ENCODE measurements around the gene ABCB11. TPM values are rescaled to one million over a fixed set of nuclear protein-coding genes. Genes with fewer than 3 reads are reported as not detected.

The ABCB11 gene
- total RNA-seq, 2 experiments from 2014 or later, result not detected

GRCh38 chr2:168926621-168927386 lies 104.3 kb downstream of the ABCB11 start:
- Mint-ChIP-seq H3K36me3 (no peaks in the 10 kb centered on the region), H3K4me3 (no peak overlapping the region), H3K9me3 (no peaks in the 10 kb centered on the region), H3K27me3 (peaks cover 31% of the 10 kb centered on the region), H3K4me1 (no peaks in the 10 kb centered on the region), H3K27ac (no peak overlapping the region)
- no peak for DNase-seq

- DNase-seq, result no peak
- H3K27me3 Mint-ChIP-seq, result peaks cover 24% of the 10 kb centered on the region
Observed at GRCh38 chr2:168920504-168921157, 110.5 kb downstream of the ABCB11 start.

GRCh38 chr2:168916331-168916675 lies 114.8 kb downstream of the ABCB11 start:
- no peak for DNase-seq
- no peak overlapping the region for H3K4me3 Mint-ChIP-seq
- H3K9me3 Mint-ChIP-seq, result peaks cover 4% of the 10 kb centered on the region
- peaks cover 10% of the 10 kb centered on the region for H3K4me1 Mint-ChIP-seq
- no peaks in the 10 kb centered on the region for H3K36me3 Mint-ChIP-seq
- no peak overlapping the region for H3K27ac Mint-ChIP-seq
- H3K27me3 Mint-ChIP-seq, result peaks cover 43% of the 10 kb centered on the region

More at GRCh38 chr2:168920504-168921157, 110.5 kb downstream of the ABCB11 start:
- Mint-ChIP-seq H3K36me3 (no peaks in the 10 kb centered on the region), H3K9me3 (no peaks in the 10 kb centered on the region), H3K4me3 (no peak overlapping the region), H3K27ac (no peak overlapping the region), H3K4me1 (peaks cover 6% of the 10 kb centered on the region)

GRCh38 chr2:168915441-168916330 lies 115.4 kb downstream of the ABCB11 start:
- Mint-ChIP-seq H3K27ac (no peak overlapping the region), H3K36me3 (no peaks in the 10 kb centered on the region), H3K4me1 (peaks cover 10% of the 10 kb centered on the region), H3K4me3 (no peak overlapping the region), H3K27me3 (peaks cover 43% of the 10 kb centered on the region), H3K9me3 (peaks cover 4% of the 10 kb centered on the region)
- no peak for DNase-seq

GRCh38 chr2:168913495-168913894 lies 117.6 kb downstream of the ABCB11 start:
- H3K9me3 Mint-ChIP-seq, result peaks cover 4% of the 10 kb centered on the region
- no peak overlapping the region for H3K27ac Mint-ChIP-seq
- no peak for DNase-seq
- H3K27me3 Mint-ChIP-seq, result peaks cover 39% of the 10 kb centered on the region
- H3K36me3 Mint-ChIP-seq, result no peaks in the 10 kb centered on the region
- peaks cover 8% of the 10 kb centered on the region for H3K4me1 Mint-ChIP-seq
- H3K4me3 Mint-ChIP-seq, result no peak overlapping the region

GRCh38 chr2:168912901-168913369 lies 118.2 kb downstream of the ABCB11 start:
- H3K4me1 Mint-ChIP-seq, result peaks cover 8% of the 10 kb centered on the region
- peak; percentile 6 for DNase-seq
- H3K4me3 Mint-ChIP-seq, result peak overlapping the region; percentile 48
- peaks cover 4% of the 10 kb centered on the region for H3K9me3 Mint-ChIP-seq
- no peaks in the 10 kb centered on the region for H3K36me3 Mint-ChIP-seq
- H3K27me3 Mint-ChIP-seq, result peaks cover 42% of the 10 kb centered on the region
- H3K27ac Mint-ChIP-seq, result no peak overlapping the region

GRCh38 chr2:168912466-168912865 lies 118.7 kb downstream of the ABCB11 start:
- H3K9me3 Mint-ChIP-seq, result peaks cover 4% of the 10 kb centered on the region
- peak overlapping the region; percentile 48 for H3K4me3 Mint-ChIP-seq
- no peaks in the 10 kb centered on the region for H3K36me3 Mint-ChIP-seq
- DNase-seq, result no peak
- H3K27me3 Mint-ChIP-seq, result peaks cover 47% of the 10 kb centered on the region
- H3K27ac Mint-ChIP-seq, result no peak overlapping the region
- peaks cover 8% of the 10 kb centered on the region for H3K4me1 Mint-ChIP-seq

- H3K27me3 Mint-ChIP-seq, result peaks cover 48% of the 10 kb centered on the region
- no peak for DNase-seq
- H3K9me3 Mint-ChIP-seq, result peaks cover under 1% of the 10 kb centered on the region
- H3K27ac Mint-ChIP-seq, result no peak overlapping the region
- H3K4me1 Mint-ChIP-seq, result peaks cover under 1% of the 10 kb centered on the region
- no peaks in the 10 kb centered on the region for H3K36me3 Mint-ChIP-seq
- H3K4me3 Mint-ChIP-seq, result no peak overlapping the region
Observed at GRCh38 chr2:168910330-168910729, 120.8 kb downstream of the ABCB11 start.

- peaks cover 31% of the 10 kb centered on the region for H3K27me3 Mint-ChIP-seq
- H3K27ac Mint-ChIP-seq, result no peak overlapping the region
- no peaks in the 10 kb centered on the region for H3K4me1 Mint-ChIP-seq
- DNase-seq, result no peak
- no peaks in the 10 kb centered on the region for H3K9me3 Mint-ChIP-seq
- no peak overlapping the region for H3K4me3 Mint-ChIP-seq
- H3K36me3 Mint-ChIP-seq, result no peaks in the 10 kb centered on the region
Observed at GRCh38 chr2:168907940-168908662, 123.0 kb downstream of the ABCB11 start.

- peaks cover 15% of the 10 kb centered on the region for H3K27me3 Mint-ChIP-seq
- no peaks in the 10 kb centered on the region for H3K4me1 Mint-ChIP-seq
- no peaks in the 10 kb centered on the region for H3K36me3 Mint-ChIP-seq
- H3K27ac Mint-ChIP-seq, result no peak overlapping the region
- H3K4me3 Mint-ChIP-seq, result no peak overlapping the region
- no peaks in the 10 kb centered on the region for H3K9me3 Mint-ChIP-seq
- no peak for DNase-seq
Observed at GRCh38 chr2:168904358-168904757, 126.8 kb downstream of the ABCB11 start.

GRCh38 chr2:168903888-168904287 lies 127.2 kb downstream of the ABCB11 start:
- Mint-ChIP-seq H3K27ac (no peak overlapping the region), H3K9me3 (no peaks in the 10 kb centered on the region), H3K4me3 (no peak overlapping the region), H3K27me3 (peaks cover 12% of the 10 kb centered on the region), H3K36me3 (no peaks in the 10 kb centered on the region), H3K4me1 (no peaks in the 10 kb centered on the region)
- no peak for DNase-seq

- Mint-ChIP-seq H3K27me3 (no peaks in the 10 kb centered on the region), H3K36me3 (no peaks in the 10 kb centered on the region), H3K27ac (no peak within 1 kb of the TSS), H3K4me1 (no peaks in the 10 kb centered on the region), H3K9me3 (no peaks in the 10 kb centered on the region), H3K4me3 (no peak within 1 kb of the TSS)
- no peak for DNase-seq
Observed at GRCh38 chr2:168901003-168901402, 130.1 kb downstream of the ABCB11 start, which contains the start of gene G6PC2. TSS of gene G6PC2 (plus strand) at chr2:168901291. CDS start at chr2:168901332, 41 bp downstream.

GRCh38 chr2:168897449-168897848 lies 133.7 kb downstream of the ABCB11 start:
- no peaks in the 10 kb centered on the region for H3K36me3 Mint-ChIP-seq

GRCh38 chr2:168896783-168897182 lies 134.3 kb downstream of the ABCB11 start:
- no peaks in the 10 kb centered on the region for H3K4me1 Mint-ChIP-seq
- H3K27me3 Mint-ChIP-seq, result peaks cover 12% of the 10 kb centered on the region
- no peak overlapping the region for H3K4me3 Mint-ChIP-seq
- no peaks in the 10 kb centered on the region for H3K9me3 Mint-ChIP-seq
- DNase-seq, result no peak
- no peaks in the 10 kb centered on the region for H3K36me3 Mint-ChIP-seq
- H3K27ac Mint-ChIP-seq, result no peak overlapping the region

More at GRCh38 chr2:168897449-168897848, 133.7 kb downstream of the ABCB11 start:
- Mint-ChIP-seq H3K27me3 (peaks cover 6% of the 10 kb centered on the region), H3K4me3 (no peak overlapping the region), H3K27ac (no peak overlapping the region), H3K4me1 (no peaks in the 10 kb centered on the region), H3K9me3 (no peaks in the 10 kb centered on the region)
- DNase-seq, result no peak
